NCI-H2227 (cell line): ENCODE results near the gene CTBP1.
A peak's percentile ranks its signal among the peaks of the same experiment; 100 is the strongest.
"Not testable (repeated sequence)": the region's sequence is repeated elsewhere in the genome, so short reads cannot be mapped to it uniquely, and the experiment has no call there.

Source experiments
- DNase-seq: peaks from one replicate; lab custom pipeline; 2025; ENCODE audit not compliant: unreplicated experiment; lab: John Stamatoyannopoulos, UW

The CTBP1 gene

DNA sequence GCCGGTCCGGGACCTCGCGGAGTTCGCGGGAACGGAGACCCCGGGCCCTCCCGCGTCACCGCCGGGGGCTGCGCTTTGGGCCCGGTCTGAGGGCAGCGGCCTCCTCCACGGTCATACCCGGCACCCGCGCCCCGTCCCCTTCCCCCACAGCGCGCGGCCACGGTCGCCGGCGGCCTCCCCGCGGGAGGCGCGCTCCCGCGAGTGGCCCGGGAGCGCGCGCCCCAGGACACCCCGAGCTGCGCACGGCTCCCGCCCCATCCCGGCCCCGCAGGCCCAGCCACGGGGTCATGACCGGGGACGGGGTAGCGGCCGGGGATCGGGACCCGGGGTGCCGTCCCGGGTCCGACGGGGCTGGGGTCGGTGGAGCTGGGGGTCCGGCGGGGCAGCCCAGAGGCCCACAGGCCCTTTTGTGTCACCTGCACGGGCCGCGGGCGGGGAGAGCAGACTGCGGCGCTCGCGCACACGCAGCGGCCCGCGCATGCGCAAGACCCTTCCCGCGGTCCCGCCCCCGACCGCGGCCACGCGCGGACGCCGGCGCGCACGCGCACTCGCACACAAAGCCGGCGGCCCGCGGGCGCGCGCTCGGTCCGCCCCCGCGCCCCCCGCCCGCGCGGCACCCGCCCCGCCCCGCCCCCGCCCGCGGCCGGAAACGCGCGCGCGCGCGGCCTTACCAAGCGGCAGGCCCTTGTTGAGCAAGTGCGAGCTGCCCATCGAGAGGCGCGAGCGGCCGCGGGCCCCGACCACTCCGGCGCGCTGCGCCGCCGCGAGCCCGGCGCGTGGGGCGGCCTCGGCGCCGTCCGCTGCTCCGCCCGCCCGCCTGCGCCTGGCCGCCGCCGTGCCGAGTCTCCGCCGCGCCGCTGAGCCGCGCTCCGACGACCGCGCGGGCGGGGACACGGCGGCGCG, at the start of gene CTBP1:
CTBP1 (minus strand) TSS at position 886 of the 903 bp plus-strand sequence. CDS start 7,799 bp downstream, outside the sequence.
- DNase-seq, result peak; percentile 85

DNA sequence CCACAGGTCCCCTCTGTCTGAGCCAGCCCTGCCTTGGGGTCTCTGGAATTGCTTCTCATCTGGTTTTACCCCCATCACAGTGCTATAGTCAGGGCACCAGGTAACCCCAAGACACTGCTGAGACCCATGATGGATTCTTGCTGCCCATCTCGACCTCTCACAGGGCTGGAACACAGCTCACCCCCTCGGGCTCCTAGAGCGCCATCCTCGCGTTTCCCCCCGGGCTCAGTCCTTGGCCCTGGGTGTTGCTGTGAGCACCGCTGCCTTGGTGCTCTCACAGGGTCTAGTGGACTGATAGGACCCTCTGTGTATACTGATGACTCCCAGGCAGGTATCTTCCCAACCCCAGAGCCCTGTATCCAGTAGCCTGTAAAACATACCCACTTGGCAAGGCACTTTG, 49.5 kb upstream of the CTBP1 start:
- no peak for DNase-seq

DNA sequence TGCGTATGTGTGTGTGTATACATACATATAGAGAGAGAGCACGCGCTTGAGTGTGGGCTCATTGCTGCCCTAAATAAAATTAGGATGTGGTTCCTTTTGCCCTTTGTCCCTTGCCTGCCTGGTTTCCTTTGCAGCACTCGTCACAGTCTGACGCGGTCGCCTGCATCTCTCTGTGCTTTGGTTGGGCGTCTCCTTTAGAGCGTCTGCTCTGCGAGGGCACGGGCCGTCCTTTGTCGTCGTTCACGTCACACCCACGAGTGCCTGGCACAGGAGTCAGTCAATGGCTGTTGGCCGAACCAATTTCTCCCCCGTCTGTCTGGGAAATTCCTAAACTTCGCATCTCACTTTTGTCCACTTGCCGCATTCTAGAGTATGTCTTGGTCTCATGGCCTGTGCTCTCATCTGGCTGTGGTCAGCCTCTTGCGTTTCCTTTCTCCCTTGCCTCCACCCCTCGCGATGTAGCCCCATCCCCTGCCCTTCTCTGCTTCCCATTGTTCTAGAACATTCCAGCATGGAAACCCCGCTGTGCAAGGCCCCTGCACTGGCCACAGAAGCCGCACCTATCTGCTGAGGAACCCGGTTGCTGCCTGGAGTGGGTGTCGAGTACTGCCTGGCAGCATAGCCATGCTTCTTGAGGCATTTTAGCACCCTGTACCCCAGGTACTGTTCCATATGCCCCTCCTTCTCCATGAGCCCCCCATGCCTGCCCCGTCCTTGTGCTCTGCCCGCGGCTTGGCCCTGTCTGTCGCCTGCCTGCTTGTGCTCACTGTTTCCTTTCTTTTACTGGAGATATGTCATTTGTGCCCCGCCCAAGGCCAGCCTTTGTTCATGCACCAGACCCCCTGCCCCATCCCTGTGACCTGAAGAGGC, 48.8 kb upstream of the CTBP1 start:
- no peak for DNase-seq

DNA sequence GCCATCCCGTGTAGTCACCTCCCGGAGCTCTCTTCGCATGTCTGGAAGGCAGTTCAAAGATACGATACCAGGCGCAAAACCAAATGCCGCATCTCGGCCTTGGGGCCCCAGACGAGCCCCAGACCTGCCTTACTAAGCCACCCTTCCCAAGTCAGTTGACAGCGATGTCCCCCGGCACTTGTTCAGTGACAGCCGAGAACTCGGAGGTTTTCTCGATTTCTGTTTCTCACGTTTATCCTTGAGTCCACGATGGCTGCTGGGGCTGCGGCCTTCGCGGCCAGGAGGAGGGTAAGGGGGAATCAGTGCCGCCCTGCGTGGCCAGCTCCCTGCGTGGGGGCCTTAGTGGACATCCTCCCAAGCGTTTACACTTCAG, 48.1 kb upstream of the CTBP1 start:
- DNase-seq, result no peak

DNA sequence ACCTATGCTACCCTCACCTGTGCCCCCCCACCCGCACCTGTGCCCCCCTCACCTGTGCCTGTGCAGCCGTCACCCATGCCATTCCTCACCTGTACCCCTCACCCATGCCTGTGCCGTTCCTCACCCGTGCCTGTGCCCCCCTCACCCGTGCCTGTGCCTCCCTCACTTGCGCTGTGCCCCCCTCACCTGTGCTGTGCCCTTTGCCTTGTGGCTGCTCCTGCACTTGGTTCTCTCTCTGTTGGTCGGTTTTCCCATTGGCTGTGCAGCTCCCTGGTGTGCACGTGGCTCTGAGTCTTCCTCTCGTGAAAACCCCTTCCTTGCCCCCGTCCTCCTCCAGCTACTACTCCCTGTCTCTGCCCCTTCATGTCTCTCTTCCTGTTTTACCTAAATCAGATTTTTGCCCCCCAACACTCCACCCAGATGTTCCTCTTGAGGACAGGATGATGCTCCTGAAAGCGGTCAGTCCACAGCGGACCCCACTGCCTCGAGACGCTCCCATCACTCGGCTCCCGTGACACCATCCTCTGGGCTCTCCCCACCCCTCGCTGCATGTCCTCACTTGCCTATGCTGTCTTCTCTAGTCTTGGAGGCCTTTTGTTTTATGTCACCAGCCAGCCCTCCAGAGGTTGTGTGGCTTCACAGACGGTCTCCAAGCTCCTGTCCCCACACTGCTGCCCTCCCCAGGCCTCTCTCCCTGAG, 47.5 kb upstream of the CTBP1 start:
- DNase-seq, result no peak

DNA sequence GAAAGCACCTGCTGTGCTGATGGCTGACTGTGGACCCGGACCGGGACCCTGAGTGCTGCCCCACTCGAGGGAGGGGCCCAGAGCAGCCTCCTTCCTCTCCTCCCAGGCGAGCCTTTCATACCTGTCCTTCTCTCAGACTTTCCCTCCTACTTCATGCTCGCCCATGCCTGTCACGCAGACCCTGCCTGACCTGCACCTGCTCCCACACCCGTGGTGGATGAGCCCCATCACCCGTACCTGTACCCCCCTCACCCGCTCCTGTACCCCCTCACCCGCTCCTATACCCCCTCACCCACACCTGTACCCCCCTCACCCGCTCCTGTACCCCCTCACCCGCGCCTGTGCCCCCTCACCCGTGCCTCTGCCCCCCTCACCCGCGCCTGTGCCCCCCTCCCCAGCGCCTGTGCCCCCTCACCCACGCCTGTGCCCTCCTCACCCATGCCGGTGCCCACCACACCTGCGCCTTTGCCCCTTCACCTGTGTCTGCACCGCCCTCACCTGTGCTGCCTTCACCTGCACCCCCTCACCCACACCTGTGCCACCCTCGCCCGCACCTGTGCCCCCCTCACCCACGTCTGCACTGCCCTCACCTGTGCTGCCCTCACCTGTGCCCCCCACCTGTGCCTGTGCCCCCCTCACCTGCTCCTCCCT, 46.6 kb upstream of the CTBP1 start:
- no peak for DNase-seq

DNA sequence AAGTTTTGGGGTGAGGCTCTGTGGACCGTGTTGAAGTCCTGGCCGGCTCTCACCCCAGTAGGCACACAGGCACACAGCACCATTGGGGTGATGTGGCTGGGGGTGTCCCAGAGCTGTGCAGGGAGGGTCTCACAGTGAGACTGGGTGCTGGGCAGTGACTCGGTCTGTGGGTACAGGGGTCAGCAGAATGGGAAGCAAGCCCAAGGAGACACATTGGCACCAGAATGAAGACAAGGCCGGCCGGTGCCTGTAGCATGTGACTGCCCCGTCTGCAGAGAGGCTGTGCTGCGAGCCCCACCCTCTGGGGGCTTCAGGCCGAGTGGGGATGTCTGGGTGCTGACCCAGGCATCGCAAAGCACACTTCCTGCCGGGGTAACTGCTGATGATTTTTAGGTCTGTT, 46.0 kb upstream of the CTBP1 start:
- no peak for DNase-seq

DNA sequence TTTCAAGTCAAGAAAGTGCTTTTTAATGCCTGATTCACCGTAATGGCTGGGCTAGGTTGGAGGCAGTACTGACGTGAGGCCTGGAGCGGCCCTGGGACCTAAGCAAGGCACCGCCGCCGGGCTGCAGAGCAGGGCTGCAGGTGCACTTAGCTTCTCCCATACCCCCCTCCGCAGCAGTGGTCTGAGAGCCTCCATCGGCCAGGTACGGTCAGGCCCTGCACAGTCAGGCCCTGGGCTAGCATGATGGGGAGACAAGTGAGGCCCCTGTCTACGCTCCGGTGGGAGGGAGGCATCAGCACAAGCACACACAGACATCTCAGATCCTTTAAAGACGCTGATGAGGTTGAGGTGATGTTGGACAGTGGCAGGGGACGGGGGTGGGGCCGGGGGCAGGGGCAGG, 45.5 kb upstream of the CTBP1 start:
- no peak for DNase-seq

DNA sequence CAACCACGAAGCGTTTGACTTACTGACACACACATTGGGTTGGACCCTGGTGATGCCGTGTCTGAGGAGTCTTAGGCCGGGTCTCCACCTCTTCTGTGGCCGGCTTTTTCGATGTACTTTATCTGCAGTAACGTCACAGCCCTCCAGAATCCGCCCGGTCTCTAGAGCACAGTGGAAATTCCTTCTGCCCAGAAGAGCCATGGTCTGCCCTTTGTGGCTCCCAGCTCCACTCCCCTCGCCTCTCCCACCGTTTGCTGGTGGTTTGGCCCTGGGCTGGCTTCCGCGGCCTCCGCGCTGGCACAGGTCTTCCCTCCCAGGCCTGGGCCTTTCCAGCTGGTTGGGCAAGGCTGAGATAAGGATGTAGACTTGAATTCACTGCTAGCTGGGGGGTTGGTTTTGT, 45.1 kb upstream of the CTBP1 start:
- no peak for DNase-seq

DNA sequence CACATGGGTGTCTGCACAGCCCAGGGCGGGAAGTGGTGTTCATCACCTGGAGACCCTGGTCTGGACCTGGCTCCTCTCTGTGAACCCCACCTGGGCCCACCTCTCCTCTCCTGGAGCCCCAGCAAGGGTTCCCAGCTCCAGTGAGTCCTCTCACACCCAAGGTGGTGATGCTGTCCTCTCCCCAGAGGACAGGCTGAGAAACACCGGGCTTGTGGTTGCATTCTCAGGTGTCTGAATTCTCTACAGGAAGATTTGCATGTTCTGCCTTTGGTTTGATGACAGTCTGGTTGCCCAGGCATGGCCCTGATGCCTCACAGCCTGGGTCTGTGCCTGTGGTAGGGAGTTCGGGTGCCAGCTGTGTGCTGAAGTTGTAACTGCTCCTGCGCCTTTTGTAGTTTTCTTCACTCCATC, 44.6 kb upstream of the CTBP1 start:
- DNase-seq, result no peak

DNA sequence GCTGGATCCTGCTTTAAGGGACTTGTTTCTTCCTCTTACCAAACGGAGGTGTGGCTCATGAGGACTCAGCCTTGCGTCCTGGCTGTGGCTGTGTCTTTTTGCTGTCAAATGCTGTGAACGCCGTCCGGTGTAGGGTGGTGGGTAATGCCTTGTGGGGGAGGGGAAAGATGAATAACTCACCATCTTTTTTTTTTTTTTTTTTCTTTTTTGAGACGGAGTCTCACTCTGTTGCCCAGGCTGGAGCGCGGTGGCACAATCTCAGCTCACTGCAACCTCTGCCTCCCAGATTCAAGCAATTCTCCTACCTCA, 43.7 kb upstream of the CTBP1 start:
- DNase-seq, result not testable (repeated sequence)

DNA sequence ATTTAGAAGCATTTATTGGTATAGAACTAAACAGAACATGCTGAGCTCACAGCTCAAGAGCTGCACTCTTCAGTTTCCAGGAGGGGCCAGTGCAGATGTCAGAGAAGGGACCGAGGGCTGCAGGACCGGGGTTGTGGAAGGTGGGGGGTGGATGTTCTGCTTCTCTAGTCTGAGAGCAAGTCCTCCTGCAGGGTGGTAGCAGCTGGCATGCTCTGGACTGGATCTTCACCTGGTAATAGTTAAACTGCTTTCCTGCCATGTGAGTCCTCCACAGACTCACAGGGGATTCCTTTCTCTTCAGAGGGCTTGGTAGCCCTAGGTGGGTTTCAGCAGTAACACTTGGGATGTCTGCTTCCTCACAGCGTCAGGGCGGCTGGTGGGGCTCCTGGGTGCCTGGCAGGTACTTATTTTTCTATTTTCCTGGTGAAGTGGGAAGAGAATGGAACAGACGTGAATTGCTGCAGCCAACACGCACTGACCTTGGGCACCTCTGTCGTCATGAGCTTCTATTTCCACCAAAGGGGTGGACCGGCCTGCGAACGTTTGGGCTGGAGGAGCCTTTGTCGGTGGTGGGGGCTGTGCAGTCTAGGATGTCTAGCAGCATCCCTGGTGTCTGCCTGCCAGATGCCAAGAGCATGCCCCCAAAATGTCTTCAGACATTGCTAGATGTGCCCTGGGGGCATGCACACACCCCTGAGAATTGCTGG, 43.2 kb upstream of the CTBP1 start:
- no peak for DNase-seq

DNA sequence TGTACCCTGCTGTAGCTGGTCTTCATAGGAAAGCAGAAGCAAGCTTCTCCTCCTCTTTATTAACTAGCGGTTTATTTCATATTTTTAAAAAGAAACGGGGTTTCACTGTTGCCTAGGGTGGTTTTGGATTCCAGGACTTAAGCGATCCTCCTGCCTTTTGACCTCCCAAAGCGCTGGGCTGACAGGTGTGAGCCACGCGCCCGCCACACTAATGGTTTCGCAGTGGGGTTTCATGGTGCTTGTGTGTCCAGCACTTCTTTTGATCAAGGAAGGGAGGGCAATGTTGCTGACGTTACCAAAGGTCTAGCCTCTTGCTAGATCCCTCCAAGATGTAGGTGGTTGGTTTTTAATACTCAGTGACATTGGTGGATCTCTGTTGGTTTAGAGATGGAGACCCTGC, 42.2 kb upstream of the CTBP1 start:
- no peak for DNase-seq

DNA sequence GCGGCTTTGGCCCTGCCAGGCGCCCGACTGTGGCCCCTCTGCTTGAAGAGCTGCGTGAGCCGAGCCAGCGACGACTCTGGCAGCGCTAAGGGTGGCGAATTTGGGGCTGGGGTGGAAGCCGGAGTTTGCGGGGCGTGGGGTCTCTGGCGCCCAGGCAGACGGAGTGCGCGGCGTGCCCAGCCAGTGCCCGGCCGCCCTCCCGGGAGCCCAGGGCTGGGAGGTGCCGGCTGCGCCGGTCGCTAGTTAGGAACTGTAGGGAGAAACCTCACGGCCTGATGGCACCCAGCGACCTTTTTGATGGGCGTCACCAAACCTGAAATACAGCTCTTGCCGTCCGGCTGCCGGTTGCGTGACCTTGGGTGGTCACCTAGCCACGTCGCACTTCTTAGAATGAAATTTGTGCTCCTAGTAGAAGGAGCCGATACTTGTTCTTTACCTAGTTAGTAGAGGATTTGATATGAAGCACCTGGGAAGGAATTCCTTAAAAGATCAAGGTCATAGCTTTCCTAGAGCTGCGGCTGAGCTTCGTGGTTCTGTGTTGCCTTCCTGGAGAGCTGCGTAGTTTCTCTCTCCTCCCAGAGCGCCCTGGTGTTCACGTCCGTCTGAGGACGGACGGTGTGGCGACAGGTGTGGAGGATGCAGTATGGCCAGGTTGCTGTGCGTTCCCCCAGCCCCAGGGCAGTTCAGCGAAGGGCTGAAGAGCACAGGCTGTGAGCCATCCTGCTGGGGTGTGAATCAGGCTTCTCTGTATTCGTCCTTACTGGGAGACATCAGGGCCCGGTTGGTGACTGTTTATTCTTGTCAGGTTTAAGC, 41.4 kb upstream of the CTBP1 start:
- DNase-seq, result no peak

DNA sequence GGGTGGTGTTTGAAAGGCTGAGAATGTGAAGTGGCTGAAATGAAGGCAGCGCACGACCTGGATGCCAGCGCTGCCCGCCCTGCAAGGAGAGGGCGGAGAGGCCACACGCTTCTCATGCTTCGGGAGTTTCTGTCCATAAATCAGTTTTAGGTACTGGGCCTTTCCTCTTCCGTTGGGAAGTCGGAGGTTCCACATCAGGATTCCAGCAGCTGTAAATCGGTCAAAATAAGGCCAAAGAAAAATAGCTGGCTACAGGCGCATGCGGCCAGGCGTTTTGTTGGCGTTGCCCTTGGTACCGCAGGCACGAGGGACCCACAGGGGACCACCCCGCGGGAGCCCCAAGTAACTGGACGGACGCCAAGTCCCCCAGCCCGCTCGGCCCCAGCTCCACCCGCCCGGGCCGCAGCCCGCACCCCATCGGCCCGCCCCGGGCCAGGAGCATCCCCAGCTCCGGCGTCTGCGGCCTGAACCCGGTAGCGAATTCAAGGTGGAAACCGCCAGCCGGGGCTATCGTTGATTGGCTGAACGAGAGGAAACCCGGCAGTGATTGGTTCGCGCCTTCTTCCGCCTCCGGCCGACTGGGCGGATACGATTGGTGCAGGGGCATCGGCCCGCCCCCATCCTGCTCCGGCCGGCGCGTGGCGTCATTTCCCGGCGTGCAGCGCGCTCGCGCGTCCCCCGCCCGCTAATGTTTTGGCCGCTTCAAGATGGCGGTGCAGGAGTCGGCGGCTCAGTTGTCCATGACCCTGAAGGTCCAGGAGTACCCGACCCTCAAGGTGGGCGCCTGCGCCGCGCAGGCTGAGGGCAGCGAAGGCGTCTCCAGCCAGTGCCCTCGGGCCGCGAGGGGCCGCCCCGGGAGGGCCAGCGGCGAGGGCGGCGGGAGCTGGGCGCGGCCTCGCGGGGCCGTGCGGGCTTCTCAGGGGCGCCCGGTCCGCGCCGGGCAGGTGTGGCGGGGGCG, 40.6 kb upstream of the CTBP1 start, which contains the start of gene MAEA:
MAEA (plus strand) TSS at position 685 of the 958 bp plus-strand sequence; CDS start at position 708, 23 bp downstream.
- peak; percentile 95 for DNase-seq

DNA sequence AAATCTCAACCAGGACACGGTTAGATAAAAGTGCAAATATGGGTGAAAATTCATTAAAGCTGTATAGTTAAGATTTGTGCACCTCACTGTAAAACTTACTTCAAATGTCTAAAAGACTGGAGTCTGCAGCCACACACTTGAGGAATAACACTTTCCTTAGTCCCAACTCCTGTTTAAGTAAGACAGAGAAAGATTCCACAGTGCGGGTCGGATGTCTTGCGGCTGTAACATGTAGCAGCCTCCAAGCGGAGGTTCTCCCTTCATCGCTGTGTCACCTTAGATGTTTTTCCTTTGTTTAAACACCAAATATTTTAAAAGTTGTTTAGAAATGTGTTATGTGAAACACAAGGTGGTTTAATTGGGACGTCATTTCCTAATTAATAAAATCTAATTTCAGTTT, 39.9 kb upstream of the CTBP1 start:
- DNase-seq, result no peak

DNA sequence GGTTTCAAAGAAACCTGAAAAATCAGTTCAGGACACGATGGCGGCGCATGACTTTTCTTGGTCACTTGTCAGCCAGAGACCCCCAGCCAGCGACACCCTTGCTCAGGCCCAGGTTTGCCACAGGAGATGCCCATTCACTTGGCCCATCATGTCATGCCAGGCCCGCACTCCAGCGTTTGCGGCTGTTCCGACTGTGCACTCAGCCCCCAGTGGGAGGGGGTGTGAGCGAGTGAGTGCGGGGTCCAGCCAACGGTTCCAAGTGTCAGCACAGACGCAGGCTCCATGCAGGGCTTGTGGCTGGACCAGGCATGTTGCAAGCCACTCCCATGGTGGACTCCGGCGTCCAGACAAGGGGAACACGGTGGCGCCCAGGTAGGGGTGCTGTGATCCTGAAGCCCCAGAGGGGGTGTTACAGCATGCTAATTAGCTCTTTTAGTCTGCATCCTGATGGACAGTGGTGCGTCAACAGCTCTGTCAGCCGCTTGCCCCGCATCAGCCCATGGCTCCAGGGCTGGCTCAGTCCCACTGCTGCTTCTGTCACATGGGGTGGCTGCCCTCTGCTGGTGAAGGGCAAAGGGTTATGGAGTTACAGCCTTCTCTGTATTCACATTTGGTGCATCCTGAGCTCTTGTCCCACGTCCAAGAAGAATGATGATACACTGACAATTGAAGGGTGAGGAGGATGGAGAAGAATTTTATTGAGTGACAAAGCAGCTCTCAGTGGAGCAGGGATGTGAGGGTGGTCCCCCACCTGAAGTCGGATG, 37.0 kb upstream of the CTBP1 start:
- DNase-seq, result no peak
